Midbrain (tissue), 1 donor: ENCODE measurements around the gene ITPK1.

Source experiments
- DNase-seq: peaks from one replicate; lab custom pipeline; 2025; lab: John Stamatoyannopoulos, UW

The ITPK1 gene

DNA sequence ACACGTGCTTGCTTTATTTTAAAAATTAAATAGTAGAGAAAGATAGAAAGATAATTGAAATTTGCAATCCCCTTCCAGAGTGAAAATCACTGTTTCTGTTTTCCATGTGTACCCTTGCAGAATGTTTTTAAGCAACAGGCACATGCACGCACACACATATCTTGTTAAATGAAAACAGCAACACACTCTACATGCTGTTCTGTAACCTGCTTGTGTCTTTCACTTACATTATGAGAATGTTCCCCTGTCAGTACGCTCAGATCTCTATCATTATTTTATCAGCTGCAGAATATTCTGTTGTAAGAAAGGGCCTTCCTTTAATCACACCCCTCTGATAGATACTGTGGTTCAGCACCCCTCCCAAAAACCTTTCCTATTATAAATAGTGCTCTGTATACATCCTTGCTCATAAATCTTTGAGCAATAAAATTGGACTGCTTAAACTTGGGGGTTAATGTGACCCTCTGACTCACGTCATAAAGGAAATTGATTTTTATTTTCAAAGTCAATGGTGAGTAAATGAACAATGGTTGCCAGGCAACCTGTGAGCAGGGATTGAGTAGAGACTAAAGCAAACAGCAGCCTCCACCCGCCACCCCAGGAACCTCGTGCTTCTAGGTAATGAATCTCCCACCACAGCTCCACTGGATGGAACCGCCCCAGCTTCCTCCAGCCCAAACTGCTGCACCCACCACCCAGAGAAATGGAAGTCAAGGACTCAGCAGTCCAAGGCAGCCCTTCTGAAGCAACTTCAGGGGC is 224.7 kb downstream of the ITPK1 start:
- DNase-seq, result no peak

DNA sequence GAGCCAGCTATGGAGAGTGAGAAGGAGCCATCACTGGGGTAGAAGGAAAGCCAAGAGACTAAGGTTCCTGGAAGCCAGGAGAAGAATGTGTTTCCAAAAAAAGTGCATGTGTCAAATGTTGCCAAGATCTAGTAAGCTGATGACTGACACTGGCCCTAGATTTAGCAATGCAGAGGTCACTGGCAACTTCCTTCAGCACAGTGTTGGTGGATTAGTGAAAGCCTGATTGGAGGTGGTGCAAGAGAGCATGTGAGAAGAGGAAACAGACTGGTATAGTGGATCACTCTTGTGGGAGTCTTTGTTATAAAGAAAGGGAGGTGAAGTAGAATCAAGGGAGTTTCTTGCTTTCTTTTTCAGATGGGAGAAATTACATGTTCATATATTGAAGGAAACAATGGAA is 226.8 kb downstream of the ITPK1 start:
- no peak for DNase-seq

DNA sequence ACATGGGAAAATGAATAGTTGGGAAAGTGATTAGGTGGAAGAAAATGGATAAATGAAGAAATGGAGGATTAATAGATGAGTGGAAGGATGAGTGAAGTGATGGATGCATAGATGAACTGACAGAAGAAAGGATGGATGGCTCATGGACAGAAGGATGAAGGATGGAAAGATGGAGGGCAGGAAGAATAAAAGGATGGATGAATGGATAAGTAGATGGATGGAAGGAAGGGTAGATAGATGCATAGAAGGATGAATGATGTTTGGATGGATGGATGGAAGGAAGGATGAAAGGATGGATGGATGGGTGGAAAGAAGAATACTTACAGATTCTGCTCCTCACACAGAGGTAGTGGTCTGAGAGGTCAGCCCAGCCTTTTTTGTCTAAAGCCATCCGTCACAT is 228.6 kb downstream of the ITPK1 start:
- DNase-seq, result no peak
